HG03060 (cell line): Measurements from ENCODE around the gene WDR5B.

Experiments
- ATAC-seq: cut with Tn5 transposase; IDR thresholded peaks from one replicate; pipeline ENCODE4 v1.9.1; 2021; ENCODE audit warnings: low read depth, moderate number of reproducible peaks; ENCODE audit not compliant: unreplicated experiment

WDR5B gene

GRCh38 chr3:122410111-122410510 is 5.8 kb downstream of the WDR5B start:
- ATAC-seq: no peak

GRCh38 chr3:122409446-122409845 is 6.4 kb downstream of the WDR5B start:
- no peak for ATAC-seq

GRCh38 chr3:122407946-122408345 is 7.9 kb downstream of the WDR5B start:
- ATAC-seq: no peak

- ATAC-seq: no peak
These were observed 9.7 kb downstream of the WDR5B start for GRCh38 chr3:122406198-122406597.

GRCh38 chr3:122405015-122405414 is 10.8 kb downstream of the WDR5B start:
- no peak for ATAC-seq

- no peak for ATAC-seq
These were observed 12.4 kb downstream of the WDR5B start for GRCh38 chr3:122403489-122403888.

GRCh38 chr3:122398920-122399319 is 16.9 kb downstream of the WDR5B start:
- ATAC-seq: no peak

GRCh38 chr3:122397201-122397600 is 18.7 kb downstream of the WDR5B start:
- ATAC-seq: no peak

- no peak for ATAC-seq
These were observed 19.4 kb downstream of the WDR5B start for GRCh38 chr3:122396511-122396910.

GRCh38 chr3:122395582-122395981 is 20.3 kb downstream of the WDR5B start:
- ATAC-seq: no peak

- no peak for ATAC-seq
These were observed 21.7 kb downstream of the WDR5B start for GRCh38 chr3:122394173-122394572.

- no peak for ATAC-seq
These were observed 22.7 kb downstream of the WDR5B start for GRCh38 chr3:122392868-122393844.

GRCh38 chr3:122391681-122392446 is 24.0 kb downstream of the WDR5B start:
- ATAC-seq: no peak

- no peak for ATAC-seq
These were observed 25.2 kb downstream of the WDR5B start for GRCh38 chr3:122390665-122391064.

- no peak for ATAC-seq
These were observed 26.0 kb downstream of the WDR5B start for GRCh38 chr3:122389892-122390291.

- no peak for ATAC-seq
These were observed 26.7 kb downstream of the WDR5B start for GRCh38 chr3:122389197-122389596.

- ATAC-seq: no peak
These were observed 28.2 kb downstream of the WDR5B start for GRCh38 chr3:122387709-122388108.

- peak; percentile 77 for ATAC-seq
These were observed 31.8 kb downstream of the WDR5B start, which contains the start of gene FAM162A for GRCh38 chr3:122383771-122384697. FAM162A (plus strand) TSS chr3:122384182; CDS start chr3:122384266, 84 bp downstream.

GRCh38 chr3:122382888-122383666 is 32.8 kb downstream of the WDR5B start, which contains the start of gene MIX23:
MIX23 (minus strand) TSS chr3:122383231; CDS start chr3:122383224, 7 bp downstream.
- no peak for ATAC-seq
